PFSK-1 (cell line): ENCODE results near the gene FMN1.

Experiments used
- FOXP2 ChIP-seq: optimal IDR thresholded peaks from 2 replicates; pipeline ENCODE3; 2011; ENCODE audit warnings: borderline replicate concordance, control low read depth, inconsistent platforms; ENCODE audit not compliant: insufficient read depth; ENCODE audit errors: extremely low read length, extremely low read depth
- POLR2AphosphoS5 ChIP-seq: IDR thresholded peaks from 2 replicates; pipeline ENCODE4 v1.6.1; 2012; ENCODE audit warnings: low read depth, mild to moderate bottlenecking, control low read depth, low read length, moderate library complexity
- SIN3A ChIP-seq: IDR thresholded peaks from 2 replicates; pipeline ENCODE4 v1.6.1; 2012; ENCODE audit warnings: mild to moderate bottlenecking, low read length, moderate library complexity, borderline replicate concordance; ENCODE audit not compliant: insufficient read depth
- TAF1 ChIP-seq: IDR thresholded peaks from 2 replicates; pipeline ENCODE4 v1.6.1; 2012; ENCODE audit warnings: low read length, control low read depth, borderline replicate concordance; ENCODE audit not compliant: insufficient read depth
- TF ChIP-seq, protein P1 (sequence below), 2 experiments: IDR thresholded peaks; 2 replicates each; pipeline versions ENCODE4 v1.6.1 to v1.8.0; 2011 to 2012; ENCODE audit warnings: low read depth in 2 of 2, low read length in 2 of 2, control low read depth in 1 of 2, inconsistent platforms in 1 of 2, mild to moderate bottlenecking in 1 of 2, moderate library complexity in 1 of 2; ENCODE audit not compliant: insufficient read depth in 1 of 2

The FMN1 gene

DNA sequence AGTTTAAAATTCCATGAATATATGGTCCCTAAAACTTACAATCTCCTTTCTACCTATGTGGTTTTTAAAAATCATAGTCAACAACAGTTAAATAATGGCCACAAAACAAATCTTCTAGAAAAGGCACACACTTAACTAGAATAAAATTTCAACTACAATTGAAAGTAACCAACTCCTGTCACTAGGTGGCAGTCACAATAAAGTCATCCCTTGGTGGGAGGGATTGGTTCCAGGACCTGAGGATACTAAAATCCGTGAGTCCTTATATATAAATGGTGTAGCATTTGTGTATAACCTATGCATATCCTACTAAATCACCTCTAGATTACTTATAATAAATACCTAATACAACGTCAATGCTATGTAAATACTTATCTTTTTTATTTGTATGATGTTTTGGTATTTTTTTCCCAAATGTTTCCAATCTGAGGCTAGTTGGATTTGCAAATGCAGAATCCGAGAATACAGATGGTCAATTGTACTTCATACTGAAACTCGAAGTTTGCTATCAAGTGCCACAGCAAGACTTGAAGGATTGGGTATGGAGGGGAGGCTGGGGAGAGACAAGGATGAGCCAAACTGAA, 172.6 kb downstream of the FMN1 start:
- TF ChIP-seq SIN3A (no peak), FOXP2 (no peak)

DNA sequence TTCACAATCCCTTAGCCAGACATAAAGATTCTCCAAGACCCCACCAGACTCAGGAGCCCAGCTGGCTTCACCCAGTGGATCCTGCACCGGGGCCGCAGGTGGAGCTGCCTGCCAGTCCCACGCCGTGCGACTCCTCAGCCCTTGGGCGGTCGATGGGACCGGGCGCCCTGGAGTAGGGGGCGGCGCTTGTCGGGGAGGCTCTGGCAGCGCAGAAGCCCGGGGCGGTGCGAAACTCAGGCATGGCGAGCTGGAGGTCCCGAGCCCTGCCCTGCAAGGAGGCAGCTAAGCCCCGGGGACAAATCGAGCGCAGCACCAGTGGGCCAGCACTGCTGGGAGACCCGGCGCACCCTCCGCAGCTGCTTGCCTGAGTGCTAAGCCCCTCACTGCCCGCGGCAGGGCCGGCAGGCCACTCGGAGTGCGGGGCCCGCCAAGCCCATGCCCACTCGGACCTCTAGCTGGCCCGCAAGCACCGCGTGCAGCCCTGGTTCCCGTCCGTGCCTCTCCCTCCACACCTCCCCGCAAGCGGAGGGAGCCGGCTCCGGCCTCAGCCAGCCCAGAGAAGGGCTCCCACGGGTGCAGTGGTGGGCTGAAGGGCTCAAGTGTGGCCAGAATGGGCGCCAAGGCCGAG, 175.0 kb downstream of the FMN1 start:
- TF ChIP-seq POLR2AphosphoS5: no peak

DNA sequence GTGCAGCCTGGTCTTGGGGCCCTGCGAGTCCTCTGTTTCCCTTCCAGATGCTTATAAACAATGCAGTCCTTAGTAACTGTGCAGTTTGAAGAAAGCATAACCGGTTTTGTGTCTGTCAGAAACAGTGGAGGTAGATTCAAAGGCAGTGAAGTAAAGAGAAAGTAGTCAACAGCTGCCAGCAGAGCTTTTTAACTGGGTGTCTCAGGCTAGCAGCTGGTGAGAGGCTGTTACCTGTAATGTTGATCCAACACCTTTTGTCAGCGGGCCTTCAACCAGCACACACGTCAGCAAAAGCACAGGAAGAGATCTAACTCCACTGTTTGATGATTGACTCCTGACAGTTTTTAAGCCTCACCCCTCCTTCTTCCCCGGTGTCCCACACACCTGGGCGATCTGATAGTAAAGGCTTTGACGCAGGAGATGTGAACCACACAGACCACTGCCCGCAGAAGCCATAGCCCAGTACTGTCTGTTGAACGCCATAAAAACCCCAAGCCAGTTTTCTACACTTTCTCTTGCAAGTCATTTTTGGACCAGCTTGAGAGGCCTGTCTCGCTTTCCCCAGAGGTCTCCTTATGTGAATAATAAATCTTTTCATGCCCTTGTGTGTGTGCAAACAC, 178.0 kb downstream of the FMN1 start:
- TF ChIP-seq POLR2AphosphoS5: no peak
- no peak for TF ChIP-seq TAF1
- TF ChIP-seq, protein P1, sequence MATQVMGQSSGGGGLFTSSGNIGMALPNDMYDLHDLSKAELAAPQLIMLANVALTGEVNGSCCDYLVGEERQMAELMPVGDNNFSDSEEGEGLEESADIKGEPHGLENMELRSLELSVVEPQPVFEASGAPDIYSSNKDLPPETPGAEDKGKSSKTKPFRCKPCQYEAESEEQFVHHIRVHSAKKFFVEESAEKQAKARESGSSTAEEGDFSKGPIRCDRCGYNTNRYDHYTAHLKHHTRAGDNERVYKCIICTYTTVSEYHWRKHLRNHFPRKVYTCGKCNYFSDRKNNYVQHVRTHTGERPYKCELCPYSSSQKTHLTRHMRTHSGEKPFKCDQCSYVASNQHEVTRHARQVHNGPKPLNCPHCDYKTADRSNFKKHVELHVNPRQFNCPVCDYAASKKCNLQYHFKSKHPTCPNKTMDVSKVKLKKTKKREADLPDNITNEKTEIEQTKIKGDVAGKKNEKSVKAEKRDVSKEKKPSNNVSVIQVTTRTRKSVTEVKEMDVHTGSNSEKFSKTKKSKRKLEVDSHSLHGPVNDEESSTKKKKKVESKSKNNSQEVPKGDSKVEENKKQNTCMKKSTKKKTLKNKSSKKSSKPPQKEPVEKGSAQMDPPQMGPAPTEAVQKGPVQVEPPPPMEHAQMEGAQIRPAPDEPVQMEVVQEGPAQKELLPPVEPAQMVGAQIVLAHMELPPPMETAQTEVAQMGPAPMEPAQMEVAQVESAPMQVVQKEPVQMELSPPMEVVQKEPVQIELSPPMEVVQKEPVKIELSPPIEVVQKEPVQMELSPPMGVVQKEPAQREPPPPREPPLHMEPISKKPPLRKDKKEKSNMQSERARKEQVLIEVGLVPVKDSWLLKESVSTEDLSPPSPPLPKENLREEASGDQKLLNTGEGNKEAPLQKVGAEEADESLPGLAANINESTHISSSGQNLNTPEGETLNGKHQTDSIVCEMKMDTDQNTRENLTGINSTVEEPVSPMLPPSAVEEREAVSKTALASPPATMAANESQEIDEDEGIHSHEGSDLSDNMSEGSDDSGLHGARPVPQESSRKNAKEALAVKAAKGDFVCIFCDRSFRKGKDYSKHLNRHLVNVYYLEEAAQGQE (IDR thresholded peaks at IDR 0.05; ENCODE audit: insufficient read depth in 1 of 2, low read depth in 2 of 2, low read length in 2 of 2): no peak
- no peak for TF ChIP-seq SIN3A
- no peak for TF ChIP-seq FOXP2

DNA sequence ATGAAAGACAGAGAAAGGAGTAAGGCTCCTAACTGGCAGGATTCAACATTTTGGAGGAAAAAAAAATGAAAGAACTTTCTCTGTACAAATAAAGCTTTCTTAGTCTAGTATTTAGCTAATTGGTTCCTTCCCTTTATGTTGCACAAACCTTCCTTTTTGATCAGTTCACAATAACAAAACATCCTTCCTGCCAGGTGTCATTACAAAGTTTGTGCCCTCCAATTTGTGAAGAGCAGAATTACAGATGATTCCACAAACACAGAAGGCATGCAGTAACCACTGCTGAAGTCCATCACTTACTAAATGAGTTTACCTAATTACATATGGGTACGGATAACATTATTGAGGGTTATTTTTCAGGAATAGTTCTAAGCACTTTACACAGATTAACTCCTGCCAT, 179.9 kb downstream of the FMN1 start:
- no peak for TF ChIP-seq TAF1
- no peak for TF ChIP-seq FOXP2
- TF ChIP-seq SIN3A: no peak
- TF ChIP-seq, protein P1 (IDR thresholded peaks at IDR 0.05; ENCODE audit: insufficient read depth in 1 of 2, low read depth in 2 of 2, low read length in 2 of 2): no peak
- no peak for TF ChIP-seq POLR2AphosphoS5

DNA sequence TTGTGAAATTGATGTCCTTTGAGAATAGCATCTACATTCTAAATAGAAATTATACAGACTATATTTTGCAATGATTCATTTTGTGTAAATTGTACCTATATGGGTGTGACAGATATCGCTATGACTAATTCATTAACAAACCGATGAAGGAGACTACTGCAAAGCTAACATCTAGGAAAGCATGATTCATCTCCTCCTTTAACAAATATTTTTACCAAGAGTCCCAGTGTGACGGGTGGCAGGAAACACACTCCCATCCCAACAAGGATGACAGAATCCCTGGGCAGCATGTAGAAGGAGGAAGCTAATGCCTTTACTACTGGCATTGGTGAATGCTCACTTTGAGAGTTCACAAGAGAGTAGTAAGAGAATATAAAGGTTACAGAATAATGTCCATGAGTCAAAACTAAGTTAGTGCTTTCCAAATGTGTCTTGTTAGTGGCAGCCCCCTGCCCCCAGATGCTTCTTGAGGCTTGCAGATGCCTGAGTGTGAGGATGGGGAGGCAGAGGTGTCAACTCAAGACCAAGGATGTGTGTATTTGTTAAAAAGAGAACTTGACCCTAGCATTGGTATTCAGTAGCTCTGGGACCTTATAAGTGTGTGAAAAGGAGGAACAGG, 180.6 kb downstream of the FMN1 start:
- TF ChIP-seq, protein P1 (IDR thresholded peaks at IDR 0.05; ENCODE audit: insufficient read depth in 1 of 2, low read depth in 2 of 2, low read length in 2 of 2): no peak
- peak; percentile 18; the same call in 1 of the 2 replicates for TF ChIP-seq SIN3A

DNA sequence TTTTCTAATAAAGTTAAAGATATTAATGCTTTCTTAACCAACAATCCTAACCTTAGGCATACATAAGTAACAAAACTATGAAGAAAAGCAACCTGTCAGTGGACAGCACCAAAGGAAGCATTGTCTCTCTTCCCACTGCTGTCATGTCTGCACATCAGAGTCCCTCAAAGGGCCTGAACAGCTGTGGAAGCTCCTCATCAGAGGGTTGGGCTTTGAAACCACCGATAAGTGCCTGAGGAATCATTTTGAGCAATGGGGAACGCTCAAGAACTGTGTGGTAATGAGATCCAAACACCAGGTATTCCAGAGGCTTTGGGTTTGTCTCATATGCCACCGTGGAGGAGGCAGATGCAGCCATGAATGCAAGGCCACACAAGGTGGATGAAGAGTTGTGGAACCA, 182.5 kb downstream of the FMN1 start:
- TF ChIP-seq, protein P1 (IDR thresholded peaks at IDR 0.05; ENCODE audit: insufficient read depth in 1 of 2, low read depth in 2 of 2, low read length in 2 of 2): no peak
- TF ChIP-seq POLR2AphosphoS5: no peak
- no peak for TF ChIP-seq FOXP2
- no peak for TF ChIP-seq SIN3A
- no peak for TF ChIP-seq TAF1
